Measurements from ENCODE around the gene GNE. TPM values are rescaled to one million over a fixed set of nuclear protein-coding genes. Genes with fewer than 3 reads are reported as not detected.
"Not testable (repeated sequence)": the region's sequence is repeated elsewhere in the genome, so short reads cannot be mapped to it uniquely, and the experiment has no call there.

The GNE gene
- total and polyA plus RNA-seq, 8 donors, result 15.7 to 21.3 (median 19.9) TPM

GRCh38 chr9:36187414-36187813, 70.8 kb downstream of the GNE start:
- Histone ChIP-seq H3K9me3 (no peaks in the 10 kb centered on the region), H3K27me3 (no peaks in the 10 kb centered on the region), H3K4me1 (peaks cover 8 to 21% of the 10 kb centered on the region in 2 donors), H3K27ac (no peak overlapping the region), H3K4me3 (no peak overlapping the region), H3K36me3 (no peaks in the 10 kb centered on the region)
- TF ChIP-seq, protein P1, sequence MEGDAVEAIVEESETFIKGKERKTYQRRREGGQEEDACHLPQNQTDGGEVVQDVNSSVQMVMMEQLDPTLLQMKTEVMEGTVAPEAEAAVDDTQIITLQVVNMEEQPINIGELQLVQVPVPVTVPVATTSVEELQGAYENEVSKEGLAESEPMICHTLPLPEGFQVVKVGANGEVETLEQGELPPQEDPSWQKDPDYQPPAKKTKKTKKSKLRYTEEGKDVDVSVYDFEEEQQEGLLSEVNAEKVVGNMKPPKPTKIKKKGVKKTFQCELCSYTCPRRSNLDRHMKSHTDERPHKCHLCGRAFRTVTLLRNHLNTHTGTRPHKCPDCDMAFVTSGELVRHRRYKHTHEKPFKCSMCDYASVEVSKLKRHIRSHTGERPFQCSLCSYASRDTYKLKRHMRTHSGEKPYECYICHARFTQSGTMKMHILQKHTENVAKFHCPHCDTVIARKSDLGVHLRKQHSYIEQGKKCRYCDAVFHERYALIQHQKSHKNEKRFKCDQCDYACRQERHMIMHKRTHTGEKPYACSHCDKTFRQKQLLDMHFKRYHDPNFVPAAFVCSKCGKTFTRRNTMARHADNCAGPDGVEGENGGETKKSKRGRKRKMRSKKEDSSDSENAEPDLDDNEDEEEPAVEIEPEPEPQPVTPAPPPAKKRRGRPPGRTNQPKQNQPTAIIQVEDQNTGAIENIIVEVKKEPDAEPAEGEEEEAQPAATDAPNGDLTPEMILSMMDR (IDR thresholded peaks at IDR 0.05), result no peak
- intact Hi-C loops (cut with DNase I), result no loop called here
- no peak for DNase-seq
- no peak for ATAC-seq

DNA sequence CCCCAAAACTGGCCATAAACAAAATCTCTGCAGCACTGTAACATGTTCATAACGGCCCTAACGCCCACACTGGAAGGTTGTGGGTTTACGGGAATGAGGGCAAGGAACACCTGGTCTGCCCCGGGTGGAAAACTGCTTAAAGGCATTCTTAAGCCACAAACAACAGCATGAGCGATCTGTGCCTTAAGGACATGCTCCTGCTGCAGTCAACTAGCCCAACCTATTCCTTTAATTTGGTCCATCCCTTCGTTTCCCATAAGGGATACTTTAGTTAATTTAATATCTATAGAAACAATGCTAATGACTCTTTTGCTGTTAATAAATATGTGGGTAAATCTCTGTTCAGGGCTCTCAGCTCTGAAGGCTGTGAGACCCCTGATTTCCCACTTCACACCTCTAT, 78.0 kb downstream of the GNE start:
- H3K4me3 ChIP-seq; H3K27ac ChIP-seq; H3K4me1 ChIP-seq; intact Hi-C loops (cut with DNase I); ATAC-seq; H3K27me3 ChIP-seq; H3K36me3 ChIP-seq; H3K9me3 ChIP-seq; DNase-seq: not testable (repeated sequence)

GRCh38 chr9:36177571-36177970, 80.7 kb downstream of the GNE start:
- intact Hi-C loops (cut with DNase I), result no loop called here
- no peaks in the 10 kb centered on the region for H3K9me3 ChIP-seq
- H3K27me3 ChIP-seq, result no peaks in the 10 kb centered on the region
- DNase-seq (no peak), ATAC-seq (no peak)
- no peak overlapping the region for H3K27ac ChIP-seq
- H3K4me3 ChIP-seq, result no peak overlapping the region
- TF ChIP-seq, protein P1 (IDR thresholded peaks at IDR 0.05), result no peak
- no peaks in the 10 kb centered on the region for H3K36me3 ChIP-seq
- H3K4me1 ChIP-seq, result no peaks in the 10 kb centered on the region

GRCh38 chr9:36176496-36176895, 81.8 kb downstream of the GNE start:
- H3K4me3 ChIP-seq; H3K27me3 ChIP-seq; intact Hi-C loops (cut with DNase I); H3K36me3 ChIP-seq; H3K27ac ChIP-seq; H3K4me1 ChIP-seq; DNase-seq; H3K9me3 ChIP-seq; ATAC-seq: not testable (repeated sequence)

- H3K27ac ChIP-seq; H3K4me3 ChIP-seq; ATAC-seq; H3K9me3 ChIP-seq; H3K4me1 ChIP-seq; H3K36me3 ChIP-seq; H3K27me3 ChIP-seq; DNase-seq; intact Hi-C loops (cut with DNase I): not testable (repeated sequence)
Observed at GRCh38 chr9:36175209-36175608, 83.0 kb downstream of the GNE start.

- Histone ChIP-seq H3K4me3 (no peak overlapping the region), H3K27me3 (no peaks in the 10 kb centered on the region), H3K27ac (no peak overlapping the region), H3K9me3 (no peaks in the 10 kb centered on the region), H3K36me3 (no peaks in the 10 kb centered on the region), H3K4me1 (no peaks in the 10 kb centered on the region)
- ATAC-seq, result no peak
- no peak for DNase-seq
- TF ChIP-seq, protein P1 (IDR thresholded peaks at IDR 0.05), result no peak
- intact Hi-C loops (cut with DNase I), result no loop called here
Observed at GRCh38 chr9:36174731-36175130, 83.5 kb downstream of the GNE start.

DNA sequence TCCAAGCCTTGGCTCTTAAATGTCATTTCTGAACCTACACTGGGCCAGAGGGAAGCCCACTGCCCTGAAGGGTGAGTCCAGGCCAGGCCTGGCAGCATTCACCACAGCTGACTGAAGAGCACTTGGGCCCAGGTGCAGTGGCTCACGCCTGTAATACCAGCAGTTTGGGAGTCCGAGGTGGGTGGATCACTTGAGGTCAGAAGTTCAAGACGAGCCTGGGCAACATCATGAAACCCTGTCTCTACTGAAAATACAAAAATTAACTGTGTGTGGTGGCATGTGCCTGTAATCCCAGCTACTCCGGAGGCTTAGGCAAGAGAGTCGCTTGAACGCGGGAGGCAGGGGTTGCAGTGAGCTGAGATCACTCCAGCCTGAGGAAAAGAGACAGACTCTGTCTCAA, 84.0 kb downstream of the GNE start:
- ATAC-seq (no peak), DNase-seq (no peak)
- H3K27me3 ChIP-seq, result no peaks in the 10 kb centered on the region
- intact Hi-C loops (cut with DNase I), result no loop called here
- no peak overlapping the region for H3K27ac ChIP-seq
- TF ChIP-seq, protein P1 (IDR thresholded peaks at IDR 0.05), result no peak
- no peaks in the 10 kb centered on the region for H3K36me3 ChIP-seq
- no peak overlapping the region for H3K4me3 ChIP-seq
- no peaks in the 10 kb centered on the region for H3K9me3 ChIP-seq
- no peaks in the 10 kb centered on the region for H3K4me1 ChIP-seq

Data from left lung (tissue), 10 donors.